Chondrocyte (in vitro differentiated cells): ENCODE results near the gene MYOF. TPM values are rescaled to one million over a fixed set of nuclear protein-coding genes. Genes with fewer than 3 reads are reported as not detected.
A peak's percentile ranks its signal among the peaks of the same experiment; 100 is the strongest.
"Not testable (repeated sequence)": the region's sequence is repeated elsewhere in the genome, so short reads cannot be mapped to it uniquely, and the experiment has no call there.

Experiments used
- DNase-seq: peaks from one replicate; pipeline ENCODE4 v3.0.0; 2021; ENCODE audit warnings: mixed read lengths, low spot score
- H3K27ac Mint-ChIP-seq: one replicate; pipeline ENCODE4 v1.8.0; 2021; ENCODE audit warnings: mild to moderate bottlenecking, moderate library complexity, mixed read lengths; ENCODE audit not compliant: unreplicated experiment
- H3K27me3 Mint-ChIP-seq: 2 replicates; pipeline ENCODE4 v1.8.0; 2021; ENCODE audit warnings: low read depth, mixed read lengths
- H3K36me3 Mint-ChIP-seq: 2 replicates; pipeline ENCODE4 v1.8.0; 2021; ENCODE audit warnings: low read depth, mixed read lengths
- H3K4me1 Mint-ChIP-seq: 2 replicates; pipeline ENCODE4 v1.8.0; 2021; ENCODE audit warnings: low read depth, mild to moderate bottlenecking, mixed read lengths
- H3K4me3 Mint-ChIP-seq: one replicate; pipeline ENCODE4 v1.8.0; 2021; ENCODE audit warnings: mild to moderate bottlenecking, moderate library complexity, mixed read lengths; ENCODE audit not compliant: unreplicated experiment
- H3K9me3 Mint-ChIP-seq: 2 replicates; pipeline ENCODE4 v1.8.0; 2021; ENCODE audit warnings: low read depth, mixed read lengths
- CTCF ChIP-seq: fragments of 200-600 bp; sonication (generic); IDR thresholded peaks from 2 replicates; pipeline ENCODE4 v1.5.0; 2021; ENCODE audit warnings: antibody characterized with exemption, mild to moderate bottlenecking, moderate library complexity
- total RNA-seq: library from RNA; stranded (reverse); gene quantifications from 3 replicates; pipeline ENCODE4 v1.2.1, GENCODE V29; 2021

MYOF gene
- total RNA-seq, 1 donor from 2014 or later = 526 TPM

GRCh38 chr10:93319896-93320295 is 162.2 kb downstream of the MYOF start:
- H3K9me3 Mint-ChIP-seq = no peaks in the 10 kb centered on the region
- peaks cover 35% of the 10 kb centered on the region for H3K4me1 Mint-ChIP-seq
- TF ChIP-seq CTCF = no peak
- no peak overlapping the region for H3K27ac Mint-ChIP-seq
- no peak overlapping the region for H3K4me3 Mint-ChIP-seq
- DNase-seq = no peak
- H3K36me3 Mint-ChIP-seq = peaks cover 67% of the 10 kb centered on the region
- H3K27me3 Mint-ChIP-seq = no peaks in the 10 kb centered on the region

GRCh38 chr10:93319096-93319495 is 163.0 kb downstream of the MYOF start:
- H3K36me3 Mint-ChIP-seq = peaks cover 66% of the 10 kb centered on the region
- H3K27me3 Mint-ChIP-seq = no peaks in the 10 kb centered on the region
- DNase-seq = no peak
- peaks cover 37% of the 10 kb centered on the region for H3K4me1 Mint-ChIP-seq
- H3K4me3 Mint-ChIP-seq = no peak overlapping the region
- no peaks in the 10 kb centered on the region for H3K9me3 Mint-ChIP-seq
- peak overlapping the region; percentile 71 for H3K27ac Mint-ChIP-seq
- TF ChIP-seq CTCF = no peak

GRCh38 chr10:93315246-93315645 is 166.9 kb downstream of the MYOF start:
- H3K36me3 Mint-ChIP-seq = peaks cover 62% of the 10 kb centered on the region
- no peak for DNase-seq

GRCh38 chr10:93314656-93315055 is 167.5 kb downstream of the MYOF start:
- H3K9me3 Mint-ChIP-seq, H3K4me3 Mint-ChIP-seq, H3K27me3 Mint-ChIP-seq, DNase-seq: not testable (repeated sequence)
- peaks cover 64% of the 10 kb centered on the region for H3K36me3 Mint-ChIP-seq
- H3K4me1 Mint-ChIP-seq = peaks cover 51% of the 10 kb centered on the region
- H3K27ac Mint-ChIP-seq = peak overlapping the region; percentile 49

More at GRCh38 chr10:93315246-93315645, 166.9 kb downstream of the MYOF start:
- peaks cover 47% of the 10 kb centered on the region for H3K4me1 Mint-ChIP-seq
- peak overlapping the region; percentile 75 for H3K27ac Mint-ChIP-seq
- no peaks in the 10 kb centered on the region for H3K27me3 Mint-ChIP-seq
- H3K9me3 Mint-ChIP-seq = no peaks in the 10 kb centered on the region
- no peak for TF ChIP-seq CTCF
- no peak overlapping the region for H3K4me3 Mint-ChIP-seq

GRCh38 chr10:93313798-93314197 is 168.3 kb downstream of the MYOF start:
- Mint-ChIP-seq H3K36me3 (peaks cover 65% of the 10 kb centered on the region), H3K27me3 (no peaks in the 10 kb centered on the region), H3K4me1 (peaks cover 57% of the 10 kb centered on the region), H3K4me3 (no peak overlapping the region), H3K9me3 (no peaks in the 10 kb centered on the region), H3K27ac (peak overlapping the region; percentile 49)
- DNase-seq = no peak
- no peak for TF ChIP-seq CTCF

- H3K27ac Mint-ChIP-seq = peak overlapping the region; percentile 27
- no peak for TF ChIP-seq CTCF
- no peak for DNase-seq
- no peak overlapping the region for H3K4me3 Mint-ChIP-seq
- H3K4me1 Mint-ChIP-seq = peaks cover 26% of the 10 kb centered on the region
- H3K27me3 Mint-ChIP-seq = no peaks in the 10 kb centered on the region
- H3K36me3 Mint-ChIP-seq = peaks cover 54% of the 10 kb centered on the region
- H3K9me3 Mint-ChIP-seq = no peaks in the 10 kb centered on the region
These were observed 173.1 kb downstream of the MYOF start for GRCh38 chr10:93309062-93309461.
